NCI-H446 treated with DMSO at 0.1 percent for 48 hours (cell line): ENCODE measurements around the gene MYOD1.

Experiments
- DNase-seq: peaks from one replicate; lab custom pipeline; 2025; lab: John Stamatoyannopoulos, UW

The MYOD1 gene

GRCh38 chr11:17734986-17735817 is 15.8 kb downstream of the MYOD1 start:
- peak; percentile 4 for DNase-seq

GRCh38 chr11:17735818-17736578 is 16.6 kb downstream of the MYOD1 start:
- DNase-seq, result no peak

DNA sequence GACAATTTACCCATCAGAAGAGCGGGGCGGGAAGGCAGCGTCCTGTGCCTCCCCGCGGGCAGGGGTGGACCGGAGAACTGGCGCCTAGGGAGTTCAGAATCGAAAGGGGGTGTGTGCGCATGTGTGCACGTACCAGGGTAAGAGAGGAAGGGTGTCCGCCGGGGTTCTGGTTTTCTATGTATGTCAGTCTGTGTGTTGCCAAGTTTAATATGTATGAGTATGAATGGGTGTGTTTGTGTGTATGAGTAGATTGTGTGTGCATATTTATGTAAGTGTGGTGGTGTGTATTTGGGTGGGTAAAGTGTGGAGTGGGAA is 17.2 kb downstream of the MYOD1 start:
- DNase-seq, result no peak

DNA sequence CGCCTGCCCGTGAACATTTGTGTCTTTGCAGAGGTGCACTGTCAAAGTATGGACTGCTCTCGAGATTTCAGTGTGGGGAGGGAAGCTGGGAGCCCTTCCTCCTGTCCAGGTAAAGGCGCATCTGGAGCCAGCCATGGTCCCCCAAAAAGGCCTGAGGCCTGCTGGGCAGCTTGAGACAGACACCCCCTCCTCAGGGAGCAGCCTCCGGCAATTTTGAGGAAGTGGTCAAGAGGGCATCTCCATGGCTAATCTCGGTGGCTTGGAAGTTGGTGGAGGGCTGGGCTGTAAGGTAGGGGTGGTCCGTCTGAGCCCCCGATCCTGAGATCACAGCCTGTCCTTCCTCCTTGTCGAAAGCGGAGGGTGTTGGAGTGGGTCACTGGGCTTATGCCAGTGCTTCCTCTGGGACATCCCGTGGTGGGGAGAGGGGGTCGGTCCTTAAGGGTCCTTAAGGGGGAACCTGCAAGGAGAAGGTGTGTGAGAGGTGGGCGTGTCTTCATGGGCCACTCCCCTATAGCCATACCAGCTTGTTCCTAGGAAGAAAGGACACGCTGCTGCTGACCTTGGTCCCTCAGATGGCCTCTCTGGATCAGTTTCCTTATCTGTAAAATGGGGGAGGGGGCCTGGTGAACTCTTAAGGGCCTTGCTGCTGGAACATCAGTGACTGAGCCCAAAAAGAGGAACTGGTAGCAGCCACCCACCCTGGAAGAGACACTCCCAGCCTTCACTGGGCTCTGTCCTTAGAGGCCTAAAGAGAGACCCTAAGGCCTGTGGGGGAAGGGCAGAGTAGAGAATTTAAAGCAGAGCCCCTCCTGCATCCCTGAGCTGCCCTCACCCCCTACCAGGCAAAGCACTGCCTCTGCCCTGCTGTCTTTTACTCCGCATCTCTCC is 17.8 kb downstream of the MYOD1 start:
- no peak for DNase-seq

DNA sequence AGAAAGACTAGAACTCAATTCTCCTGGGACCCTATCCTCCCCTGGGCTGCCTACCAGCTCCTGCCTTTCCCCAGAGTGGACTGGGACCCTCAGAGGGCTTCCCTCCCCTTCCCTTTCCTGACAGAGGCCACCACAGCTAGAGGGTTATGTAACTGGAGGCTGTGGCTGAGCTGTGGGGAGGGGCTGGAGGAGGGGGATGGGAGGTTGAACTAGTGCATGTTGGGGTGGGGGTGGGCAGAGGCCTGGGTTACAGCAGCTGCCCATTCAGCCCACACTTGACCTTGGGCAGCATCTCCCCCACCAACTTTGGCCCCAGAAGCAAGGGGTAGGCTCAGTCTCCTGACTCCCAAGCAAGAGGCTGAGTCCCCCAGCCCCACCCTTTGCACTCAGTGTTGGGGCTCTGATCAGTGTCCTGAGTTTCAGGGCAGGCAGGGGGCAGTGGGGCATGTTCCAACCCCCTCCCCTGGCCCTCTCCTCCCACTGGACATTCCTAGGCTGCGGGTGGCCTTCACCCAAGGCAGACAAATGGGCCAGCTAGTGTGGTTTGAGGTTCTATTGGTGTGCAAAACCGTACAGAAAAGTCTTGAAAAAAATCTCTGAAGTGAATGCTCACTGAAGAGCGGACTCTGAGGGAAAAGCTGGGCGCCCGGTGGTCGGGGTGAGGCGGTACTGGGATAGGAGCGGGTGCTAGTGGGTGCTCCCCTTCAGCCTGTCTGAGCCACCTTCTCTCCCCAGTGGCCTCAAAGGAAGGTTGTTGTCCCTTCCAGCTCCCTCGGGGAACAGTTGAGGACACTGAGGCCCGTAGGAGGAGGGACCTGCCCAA is 19.0 kb downstream of the MYOD1 start:
- no peak for DNase-seq

- DNase-seq, result no peak
Observed at GRCh38 chr11:17739945-17740338, 20.6 kb downstream of the MYOD1 start.

DNA sequence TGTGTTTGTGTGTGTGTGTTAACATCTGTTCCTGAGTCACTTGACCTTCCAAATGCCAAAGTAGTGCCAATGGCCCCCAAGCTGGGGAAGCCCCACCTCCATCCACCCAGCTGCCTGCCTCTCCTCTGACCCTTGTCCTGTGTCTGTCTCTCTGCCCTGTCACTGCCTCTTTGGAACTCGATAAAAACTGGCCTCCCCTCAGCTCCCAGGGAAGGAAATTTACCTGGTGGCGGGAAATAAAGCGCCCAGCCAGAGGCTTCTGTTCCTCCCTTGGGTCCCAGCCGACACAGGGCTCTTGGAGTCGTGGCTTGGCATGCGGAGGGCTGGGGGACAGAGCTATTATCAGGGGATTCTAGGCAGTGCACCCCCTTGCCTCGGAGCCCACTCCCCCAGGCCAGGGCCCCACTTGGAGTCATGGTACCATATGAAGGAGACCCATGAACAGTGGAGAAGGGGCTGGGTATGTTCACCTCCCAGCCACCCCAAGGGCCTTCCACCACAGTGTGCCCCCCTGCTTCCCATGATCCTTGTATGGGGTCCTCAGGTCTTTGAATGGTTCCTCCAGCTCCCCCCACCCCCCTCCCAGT is 21.4 kb downstream of the MYOD1 start:
- no peak for DNase-seq

- no peak for DNase-seq
Observed at GRCh38 chr11:17741487-17741886, 22.1 kb downstream of the MYOD1 start.

GRCh38 chr11:17742019-17742418 is 22.6 kb downstream of the MYOD1 start:
- no peak for DNase-seq

DNA sequence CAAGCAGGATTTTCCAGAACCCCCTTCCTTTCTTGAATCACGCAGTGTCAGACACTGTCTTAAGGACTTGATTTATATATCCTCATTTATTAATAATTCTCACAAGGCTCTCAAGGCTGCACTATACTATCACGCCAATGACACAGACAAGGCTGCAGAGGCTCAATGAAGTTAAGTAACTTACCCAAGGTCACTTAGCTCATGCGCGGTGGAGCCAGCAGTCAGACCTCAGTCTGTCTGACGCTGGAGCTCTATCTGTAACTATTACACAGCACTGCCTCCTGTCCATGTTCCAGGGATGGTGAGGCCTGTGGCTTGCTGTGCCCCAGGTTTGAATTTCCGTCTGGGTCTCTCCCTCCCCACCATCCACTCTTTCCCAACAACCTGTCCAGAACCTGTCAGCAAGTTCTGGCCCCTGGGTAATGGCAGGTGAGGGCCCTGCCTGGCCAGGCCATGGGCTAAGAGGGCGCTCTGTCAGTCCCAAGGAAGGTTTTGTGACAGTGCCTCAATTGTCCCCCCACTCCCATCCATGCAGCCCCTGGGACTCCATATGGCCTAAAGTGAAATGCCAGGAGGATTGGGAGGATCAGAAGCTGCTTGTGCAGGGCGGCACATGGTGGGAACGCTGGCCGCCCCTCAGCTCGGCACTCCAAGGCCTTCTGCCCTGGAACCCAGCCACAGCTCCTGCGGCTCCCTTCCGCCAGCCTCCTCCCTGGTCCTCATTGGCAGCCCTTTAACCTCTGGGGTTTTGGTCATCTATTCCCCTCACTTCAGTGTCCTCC is 23.8 kb downstream of the MYOD1 start:
- no peak for DNase-seq

DNA sequence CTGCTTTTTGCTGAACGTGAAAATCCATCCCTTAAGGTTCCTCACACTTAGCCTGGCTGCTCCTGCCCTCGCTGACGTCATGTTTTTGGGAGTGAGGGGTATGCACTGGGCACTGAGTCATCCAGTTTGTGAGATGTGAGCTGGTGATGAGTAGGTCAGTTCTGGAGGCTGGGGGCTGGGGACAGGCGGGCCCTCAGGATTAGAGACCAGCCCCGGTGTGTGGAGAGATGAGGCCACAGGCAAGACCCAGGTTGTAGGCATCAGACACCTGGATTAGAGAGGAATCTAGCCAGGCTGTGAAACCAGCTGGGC is 24.4 kb downstream of the MYOD1 start:
- DNase-seq, result no peak

- no peak for DNase-seq
Observed at GRCh38 chr11:17744151-17744940, 25.0 kb downstream of the MYOD1 start.

DNA sequence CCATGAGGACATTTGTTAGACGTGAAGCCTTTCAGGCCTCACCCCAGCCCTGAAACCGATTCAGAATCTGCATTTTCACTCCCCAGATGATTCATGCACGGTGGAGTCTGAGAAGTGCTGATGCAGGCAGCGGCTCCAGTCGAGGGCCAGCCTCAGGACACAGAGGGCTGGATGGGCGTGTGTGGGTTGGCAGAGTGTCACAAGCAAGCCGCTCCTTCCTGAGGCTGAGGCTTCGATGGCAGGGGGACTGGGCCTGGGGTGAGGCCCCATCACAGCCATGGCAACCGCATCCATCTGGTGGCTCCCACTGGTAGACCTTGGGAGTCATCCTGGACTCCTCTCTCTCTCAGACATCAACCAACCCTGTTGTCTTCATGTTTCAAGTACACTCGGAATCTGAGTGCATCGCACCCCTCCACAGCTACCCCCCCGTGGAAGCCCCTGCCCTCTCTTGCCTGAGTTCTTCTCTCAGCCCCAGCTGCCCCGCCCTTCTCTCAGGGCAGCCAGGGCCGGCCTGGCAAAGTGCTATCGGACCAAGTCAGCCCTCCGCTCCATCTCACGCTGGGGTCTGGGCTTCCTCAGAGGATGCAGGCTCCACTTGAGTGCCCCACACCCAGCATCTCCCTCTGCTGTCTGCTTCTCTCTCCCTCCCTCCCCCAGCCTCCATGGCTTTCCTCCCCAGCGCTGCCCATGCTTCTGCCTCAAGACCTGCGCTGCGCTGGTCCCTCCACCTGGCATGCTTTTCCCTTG is 25.8 kb downstream of the MYOD1 start:
- no peak for DNase-seq

DNA sequence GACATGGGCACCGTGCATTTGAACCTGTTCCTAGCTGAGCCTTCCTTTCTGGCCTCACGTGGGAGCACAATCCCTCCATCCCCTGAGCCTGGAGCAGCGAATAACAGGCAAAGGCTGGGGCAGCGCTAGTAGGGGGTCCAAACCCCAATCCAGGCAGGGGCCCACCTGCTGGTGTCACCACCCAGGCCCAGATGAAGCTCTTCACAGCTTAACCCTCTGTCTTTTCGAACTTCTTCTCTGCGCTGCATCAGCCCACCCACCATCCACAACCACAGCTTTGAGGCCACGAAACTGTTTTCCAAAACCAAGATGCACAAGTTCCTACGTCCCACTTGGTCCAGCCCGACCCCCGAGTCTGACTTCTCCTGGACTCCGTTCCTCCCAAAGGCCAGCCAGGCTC is 26.7 kb downstream of the MYOD1 start:
- no peak for DNase-seq

DNA sequence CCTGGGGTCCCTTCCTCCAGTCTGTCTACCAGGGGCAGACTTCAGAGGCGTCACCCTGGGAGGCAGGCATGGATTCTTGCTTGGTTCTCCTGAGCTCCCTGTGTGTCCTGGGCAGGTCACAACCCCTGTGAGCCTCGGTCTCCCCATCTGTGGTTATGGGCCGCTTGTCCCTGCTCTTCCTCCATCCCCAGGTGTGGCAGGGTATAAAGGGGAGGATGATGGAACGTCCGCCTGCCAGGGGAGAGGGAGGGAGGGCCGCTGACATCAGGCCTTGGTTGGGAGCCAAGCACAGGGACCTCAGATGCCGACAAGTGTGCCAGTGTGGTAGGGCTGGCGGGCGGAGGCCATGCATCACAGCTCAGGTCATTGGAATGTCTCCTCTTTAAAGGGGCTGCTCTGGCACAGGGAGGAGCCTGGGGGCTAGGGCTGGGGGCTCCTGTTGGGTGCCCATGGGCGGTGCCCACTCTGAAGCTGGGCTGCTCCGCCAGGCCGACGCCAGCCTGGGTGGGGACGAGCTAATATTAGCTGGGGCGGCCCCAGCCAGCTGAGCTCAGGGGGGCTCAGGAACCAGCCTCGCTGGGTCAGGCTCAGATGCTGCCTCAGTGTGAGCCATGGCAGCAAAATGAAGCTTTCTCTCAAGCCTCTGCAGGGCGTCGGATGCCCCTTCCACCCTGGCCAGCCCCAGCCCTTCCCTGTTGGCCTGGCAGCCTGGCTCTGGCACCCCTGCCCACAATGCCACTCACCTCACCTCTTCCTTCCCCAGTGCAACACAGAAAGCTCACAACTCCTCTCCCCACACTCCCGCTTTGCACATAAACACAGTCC is 28.0 kb downstream of the MYOD1 start:
- DNase-seq, result no peak

- no peak for DNase-seq
Observed at GRCh38 chr11:17748044-17748443, 28.7 kb downstream of the MYOD1 start.

GRCh38 chr11:17748761-17749721 is 29.7 kb downstream of the MYOD1 start:
- DNase-seq, result no peak
